ENCODE data around the gene COG2. TPM values are rescaled to one million over a fixed set of nuclear protein-coding genes. Genes with fewer than 3 reads are reported as not detected.

Gene COG2
- total RNA-seq, 4 donors from 2014 or later, result 21.9 to 34.4 (median 23.8) TPM

GRCh38 chr1:230706887-230707731, 64.8 kb downstream of the COG2 start:
- Histone ChIP-seq H3K36me3 (no peaks in the 10 kb centered on the region), H3K4me1 (peaks cover 3% of the 10 kb centered on the region), H3K9me3 (no peaks in the 10 kb centered on the region), H3K4me3 (no peak overlapping the region), H3K27ac (no peak overlapping the region), H3K27me3 (no peaks in the 10 kb centered on the region)
- WGBS, result 93% methylated on average over 18 of the region's 20 CpGs
- no peak for DNase-seq (ENCODE audit: low spot score in 2 of 2)
- TF ChIP-seq CTCF (IDR thresholded peaks at IDR 0.05) (no peak), POLR2AphosphoS5 (IDR thresholded peaks at IDR 0.05) (no peak), POLR2A (IDR thresholded peaks at IDR 0.05) (no peak), EP300 (IDR thresholded peaks at IDR 0.05) (no peak)

- Histone ChIP-seq H3K9me3 (no peaks in the 10 kb centered on the region), H3K27ac (no peak overlapping the region), H3K4me3 (no peak overlapping the region), H3K36me3 (no peaks in the 10 kb centered on the region), H3K27me3 (no peaks in the 10 kb centered on the region), H3K4me1 (peaks cover 3% of the 10 kb centered on the region)
- no peak for DNase-seq (ENCODE audit: low spot score in 2 of 2)
- WGBS, result 81% methylated on average over 22 of the region's 22 CpGs
- TF ChIP-seq POLR2AphosphoS5 (IDR thresholded peaks at IDR 0.05), result no peak
- no peak for TF ChIP-seq POLR2A (IDR thresholded peaks at IDR 0.05)
- TF ChIP-seq EP300 (IDR thresholded peaks at IDR 0.05), result no peak
- TF ChIP-seq CTCF (IDR thresholded peaks at IDR 0.05), result no peak
These were observed 65.7 kb downstream of the COG2 start for GRCh38 chr1:230707732-230708630.

- H3K4me1 ChIP-seq, result peaks cover 9% of the 10 kb centered on the region
- TF ChIP-seq EP300 (IDR thresholded peaks at IDR 0.05) (no peak), POLR2AphosphoS5 (IDR thresholded peaks at IDR 0.05) (no peak), CTCF (IDR thresholded peaks at IDR 0.05) (no peak), POLR2A (IDR thresholded peaks at IDR 0.05) (no peak)
- H3K36me3 ChIP-seq, result no peaks in the 10 kb centered on the region
- 70% methylated on average over 16 of the region's 16 CpGs for WGBS
- no peaks in the 10 kb centered on the region for H3K27me3 ChIP-seq
- H3K4me3 ChIP-seq, result no peak overlapping the region
- no peak overlapping the region for H3K27ac ChIP-seq
- peak; percentile 86 to 87 for DNase-seq (ENCODE audit: low spot score in 2 of 2)
- H3K9me3 ChIP-seq, result no peaks in the 10 kb centered on the region
These were observed 66.6 kb downstream of the COG2 start for GRCh38 chr1:230708631-230709580.

- TF ChIP-seq CTCF (IDR thresholded peaks at IDR 0.05), result no peak
- TF ChIP-seq POLR2A (IDR thresholded peaks at IDR 0.05), result no peak
- no peak for TF ChIP-seq EP300 (IDR thresholded peaks at IDR 0.05)
- no peak for TF ChIP-seq POLR2AphosphoS5 (IDR thresholded peaks at IDR 0.05)
- Histone ChIP-seq H3K36me3 (no peaks in the 10 kb centered on the region), H3K4me3 (no peak overlapping the region), H3K27ac (no peak overlapping the region), H3K4me1 (peaks cover 10% of the 10 kb centered on the region), H3K27me3 (no peaks in the 10 kb centered on the region), H3K9me3 (no peaks in the 10 kb centered on the region)
- 74% methylated on average over 15 of the region's 18 CpGs for WGBS
- DNase-seq (ENCODE audit: low spot score in 2 of 2), result no peak
These were observed 67.6 kb downstream of the COG2 start for GRCh38 chr1:230709619-230710542.
